Progenitor cell of endocrine pancreas (in vitro differentiated cells): ENCODE results near the gene PCSK5. TPM values are rescaled to one million over a fixed set of nuclear protein-coding genes. Genes with fewer than 3 reads are reported as not detected.

Source experiments
- DNase-seq: peaks from one replicate; pipeline ENCODE4 v3.0.0; 2021; ENCODE audit warnings: low spot score; ENCODE audit not compliant: unreplicated experiment
- H3K27ac Mint-ChIP-seq: 2 replicates; pipeline ENCODE4 v1.8.0; 2021; ENCODE audit warnings: mild to moderate bottlenecking, moderate library complexity, mixed read lengths
- H3K27me3 Mint-ChIP-seq: 2 replicates; pipeline ENCODE4 v1.8.0; 2021; ENCODE audit warnings: mixed read lengths
- H3K36me3 Mint-ChIP-seq: 2 replicates; pipeline ENCODE4 v1.8.0; 2022; ENCODE audit warnings: mixed read lengths; ENCODE audit not compliant: insufficient read depth
- H3K4me1 Mint-ChIP-seq: 2 replicates; pipeline ENCODE4 v1.8.0; 2021; ENCODE audit warnings: low read depth, mixed read lengths
- H3K4me3 Mint-ChIP-seq: 2 replicates; pipeline ENCODE4 v1.8.0; 2021; ENCODE audit warnings: low read depth, mild to moderate bottlenecking, moderate library complexity, mixed read lengths
- H3K9me3 Mint-ChIP-seq: 2 replicates; pipeline ENCODE4 v1.8.0; 2021; ENCODE audit warnings: low read depth, mixed read lengths
- total RNA-seq: library from RNA; stranded (reverse); gene quantifications from 2 replicates; pipeline ENCODE4 v1.2.1, GENCODE V29; 2021
- TF ChIP-seq, protein P1 (sequence below): fragments of 200-600 bp; sonication (generic); IDR thresholded peaks from one replicate; pipeline ENCODE4 v1.5.0; 2021; ENCODE audit warnings: antibody characterized with exemption, mild to moderate bottlenecking; ENCODE audit not compliant: unreplicated experiment

Gene PCSK5
- total RNA-seq, 1 donor from 2014 or later: 7.3 TPM

DNA sequence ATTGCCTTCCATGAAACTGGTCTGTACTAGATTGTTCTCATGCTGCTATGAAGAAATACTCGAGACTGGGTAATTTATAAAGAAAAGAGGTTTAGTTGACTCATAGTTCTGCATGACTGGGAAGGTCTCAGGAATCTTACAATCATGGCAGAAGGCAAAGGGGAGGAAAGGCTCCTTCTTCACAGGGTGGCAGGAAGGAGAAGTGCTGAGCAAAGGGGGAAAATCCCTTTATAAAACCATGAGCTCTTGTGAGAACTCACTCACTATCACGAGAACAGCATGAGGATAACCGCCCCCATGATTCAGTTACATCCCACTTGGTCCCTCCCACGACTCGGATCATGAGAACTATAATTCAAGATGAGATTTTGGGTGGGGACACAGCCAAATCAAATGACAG is 340.5 kb downstream of the PCSK5 start:
- no peak for DNase-seq
- Mint-ChIP-seq H3K27ac (no peak overlapping the region), H3K27me3 (peaks cover 3% of the 10 kb centered on the region), H3K4me3 (no peak overlapping the region), H3K36me3 (no peaks in the 10 kb centered on the region), H3K4me1 (peaks cover 8% of the 10 kb centered on the region), H3K9me3 (no peaks in the 10 kb centered on the region)
- TF ChIP-seq, protein P1, sequence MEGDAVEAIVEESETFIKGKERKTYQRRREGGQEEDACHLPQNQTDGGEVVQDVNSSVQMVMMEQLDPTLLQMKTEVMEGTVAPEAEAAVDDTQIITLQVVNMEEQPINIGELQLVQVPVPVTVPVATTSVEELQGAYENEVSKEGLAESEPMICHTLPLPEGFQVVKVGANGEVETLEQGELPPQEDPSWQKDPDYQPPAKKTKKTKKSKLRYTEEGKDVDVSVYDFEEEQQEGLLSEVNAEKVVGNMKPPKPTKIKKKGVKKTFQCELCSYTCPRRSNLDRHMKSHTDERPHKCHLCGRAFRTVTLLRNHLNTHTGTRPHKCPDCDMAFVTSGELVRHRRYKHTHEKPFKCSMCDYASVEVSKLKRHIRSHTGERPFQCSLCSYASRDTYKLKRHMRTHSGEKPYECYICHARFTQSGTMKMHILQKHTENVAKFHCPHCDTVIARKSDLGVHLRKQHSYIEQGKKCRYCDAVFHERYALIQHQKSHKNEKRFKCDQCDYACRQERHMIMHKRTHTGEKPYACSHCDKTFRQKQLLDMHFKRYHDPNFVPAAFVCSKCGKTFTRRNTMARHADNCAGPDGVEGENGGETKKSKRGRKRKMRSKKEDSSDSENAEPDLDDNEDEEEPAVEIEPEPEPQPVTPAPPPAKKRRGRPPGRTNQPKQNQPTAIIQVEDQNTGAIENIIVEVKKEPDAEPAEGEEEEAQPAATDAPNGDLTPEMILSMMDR: no peak

GRCh38 chr9:76232861-76233489 is 342.5 kb downstream of the PCSK5 start:
- no peaks in the 10 kb centered on the region for H3K36me3 Mint-ChIP-seq
- no peak for DNase-seq
- no peak overlapping the region for H3K4me3 Mint-ChIP-seq
- no peaks in the 10 kb centered on the region for H3K9me3 Mint-ChIP-seq
- peaks cover 3% of the 10 kb centered on the region for H3K27me3 Mint-ChIP-seq
- H3K27ac Mint-ChIP-seq: no peak overlapping the region
- peaks cover 8% of the 10 kb centered on the region for H3K4me1 Mint-ChIP-seq
- TF ChIP-seq, protein P1: no peak

GRCh38 chr9:76240578-76240977 is 350.1 kb downstream of the PCSK5 start:
- H3K4me3 Mint-ChIP-seq: no peak overlapping the region
- no peaks in the 10 kb centered on the region for H3K9me3 Mint-ChIP-seq
- TF ChIP-seq, protein P1: no peak
- no peak for DNase-seq
- H3K4me1 Mint-ChIP-seq: no peaks in the 10 kb centered on the region
- no peak overlapping the region for H3K27ac Mint-ChIP-seq
- H3K36me3 Mint-ChIP-seq: no peaks in the 10 kb centered on the region
- no peaks in the 10 kb centered on the region for H3K27me3 Mint-ChIP-seq

- Mint-ChIP-seq H3K27me3 (no peaks in the 10 kb centered on the region), H3K4me1 (no peaks in the 10 kb centered on the region), H3K27ac (no peak overlapping the region), H3K36me3 (no peaks in the 10 kb centered on the region), H3K4me3 (no peak overlapping the region), H3K9me3 (no peaks in the 10 kb centered on the region)
- DNase-seq: no peak
- TF ChIP-seq, protein P1: no peak
Observed at GRCh38 chr9:76245518-76245917, 355.0 kb downstream of the PCSK5 start.

DNA sequence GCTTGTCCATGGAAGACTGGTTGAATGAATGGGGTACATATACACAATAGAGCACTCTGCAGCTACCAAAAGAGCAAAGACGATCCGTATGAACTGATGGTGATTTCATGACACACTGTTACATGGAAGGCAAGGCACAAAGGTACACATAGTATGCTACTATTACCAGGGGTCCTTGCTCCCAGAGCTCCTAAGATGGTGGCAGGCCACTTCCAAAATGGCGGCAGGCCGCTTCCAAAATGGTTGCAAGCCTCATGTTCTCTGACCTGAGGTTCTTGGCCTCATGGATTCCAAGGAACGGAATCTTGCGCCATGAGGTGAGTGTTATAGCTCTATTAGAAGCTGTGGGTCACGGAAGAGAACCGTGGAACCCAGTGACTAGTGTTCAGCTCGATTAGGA is 356.2 kb downstream of the PCSK5 start:
- no peaks in the 10 kb centered on the region for H3K36me3 Mint-ChIP-seq
- no peak overlapping the region for H3K4me3 Mint-ChIP-seq
- no peaks in the 10 kb centered on the region for H3K27me3 Mint-ChIP-seq
- TF ChIP-seq, protein P1: no peak
- no peaks in the 10 kb centered on the region for H3K9me3 Mint-ChIP-seq
- no peak overlapping the region for H3K27ac Mint-ChIP-seq
- DNase-seq: no peak
- no peaks in the 10 kb centered on the region for H3K4me1 Mint-ChIP-seq
